Colonic mucosa (tissue), 4 donors: ENCODE measurements around the gene CNOT1. TPM values are rescaled to one million over a fixed set of nuclear protein-coding genes. Genes with fewer than 3 reads are reported as not detected.

Experiments
- DNase-seq: peaks from one replicate; pipeline ENCODE4 v3.0.0-alpha.2; 2020
- H3K27ac ChIP-seq: fragments of 200-600 bp; one replicate; pipeline ENCODE4 v1.8.0; 2021
- H3K27me3 ChIP-seq: fragments of 200-600 bp; one replicate; pipeline ENCODE4 v1.8.0; 2021
- H3K36me3 ChIP-seq: fragments of 200-600 bp; one replicate; pipeline ENCODE4 v1.8.0; 2021
- H3K4me1 ChIP-seq: fragments of 200-600 bp; one replicate; pipeline ENCODE4 v1.8.0; 2021; ENCODE audit warnings: mild to moderate bottlenecking
- H3K4me3 ChIP-seq: fragments of 200-600 bp; one replicate; pipeline ENCODE4 v1.8.0; 2021
- H3K9ac ChIP-seq, 2 donors: one replicate each; pipeline ENCODE4 v1.7.0; 2013; ENCODE audit warnings: control low read depth in 2 of 2, low read depth in 2 of 2, low read length in 2 of 2
- H3K9me3 ChIP-seq: fragments of 200-600 bp; one replicate; pipeline ENCODE4 v1.8.0; 2021
- CTCF ChIP-seq: fragments of 200-600 bp; IDR thresholded peaks from one replicate; pipeline ENCODE4 v1.8.0; 2022; ENCODE audit warnings: antibody characterized with exemption, mild to moderate bottlenecking
- intact Hi-C: fragments of 100-400 bp; cut with DNase I; formaldehyde crosslinking; loops from one replicate; pipeline ENCODE4 v1.14.1; 2022
- total RNA-seq, 2 donors: library from RNA; stranded (reverse); fragmentation: NEBNext Ultra II Directional in 1 of 2; extraction: Animal tissue kit (Norgen Biotek cat#: 25700) in 1 of 2; gene quantifications; one replicate each; pipeline ENCODE4 v1.2.1, GENCODE V29; 2021
- donor health status: healthy.
- donor health status: DM: no; HTN: no; CAD: no.
- donor health status: DM: no; HTN: no; CAD: no.

CNOT1 gene
- total RNA-seq, 2 donors from 2014 or later, result 237 to 268 TPM

GRCh38 chr16:58497468-58497867 lies 132.2 kb downstream of the CNOT1 start:
- intact Hi-C loops, result no loop called here
- H3K4me3 ChIP-seq, result no peak overlapping the region
- H3K27me3 ChIP-seq, result peaks cover 21% of the 10 kb centered on the region
- no peaks in the 10 kb centered on the region for H3K36me3 ChIP-seq
- TF ChIP-seq CTCF, result no peak
- no peak overlapping the region for H3K9ac ChIP-seq
- H3K9me3 ChIP-seq, result no peaks in the 10 kb centered on the region
- no peak for DNase-seq
- peaks cover 12% of the 10 kb centered on the region for H3K4me1 ChIP-seq
- no peak overlapping the region for H3K27ac ChIP-seq

GRCh38 chr16:58495521-58496331 lies 133.9 kb downstream of the CNOT1 start:
- no peaks in the 10 kb centered on the region for H3K36me3 ChIP-seq
- intact Hi-C loops, result no loop called here
- no peaks in the 10 kb centered on the region for H3K9me3 ChIP-seq
- H3K4me3 ChIP-seq, result no peak overlapping the region
- no peak for TF ChIP-seq CTCF
- H3K27ac ChIP-seq, result no peak overlapping the region
- H3K27me3 ChIP-seq, result peaks cover 5% of the 10 kb centered on the region
- H3K4me1 ChIP-seq, result peaks cover under 1% of the 10 kb centered on the region
- no peak for DNase-seq
- H3K9ac ChIP-seq, result peak overlapping the region in 1 of 2 donors; percentile 50

GRCh38 chr16:58494981-58495520 lies 134.6 kb downstream of the CNOT1 start:
- no peak overlapping the region for H3K4me3 ChIP-seq
- no peak overlapping the region for H3K9ac ChIP-seq
- H3K36me3 ChIP-seq, result no peaks in the 10 kb centered on the region
- TF ChIP-seq CTCF, result no peak
- H3K4me1 ChIP-seq, result no peaks in the 10 kb centered on the region
- no peaks in the 10 kb centered on the region for H3K9me3 ChIP-seq
- no peak overlapping the region for H3K27ac ChIP-seq
- DNase-seq, result peak; percentile 64
- intact Hi-C loops, result no loop called here
- no peaks in the 10 kb centered on the region for H3K27me3 ChIP-seq

- DNase-seq, result no peak
- Histone ChIP-seq H3K27ac (no peak overlapping the region), H3K4me3 (no peak overlapping the region), H3K36me3 (no peaks in the 10 kb centered on the region), H3K9ac (no peak overlapping the region), H3K27me3 (no peaks in the 10 kb centered on the region), H3K9me3 (no peaks in the 10 kb centered on the region), H3K4me1 (no peaks in the 10 kb centered on the region)
- TF ChIP-seq CTCF, result no peak
- intact Hi-C loops, result no loop called here
These were observed 135.7 kb downstream of the CNOT1 start for GRCh38 chr16:58493756-58494431.

- H3K4me3 ChIP-seq, result no peak overlapping the region
- no peaks in the 10 kb centered on the region for H3K36me3 ChIP-seq
- H3K9ac ChIP-seq, result no peak overlapping the region
- H3K4me1 ChIP-seq, result no peaks in the 10 kb centered on the region
- H3K27ac ChIP-seq, result no peak overlapping the region
- TF ChIP-seq CTCF, result no peak
- intact Hi-C loops, result no loop called here
- DNase-seq, result no peak
- no peaks in the 10 kb centered on the region for H3K9me3 ChIP-seq
- H3K27me3 ChIP-seq, result no peaks in the 10 kb centered on the region
These were observed 136.9 kb downstream of the CNOT1 start for GRCh38 chr16:58492735-58493134.
